Epidermal melanocyte (primary cell): ENCODE measurements around the gene IL4.

ENCODE experiments used
- DNase-seq: peaks from one replicate; pipeline ENCODE4 v3.0.0; 2011; ENCODE audit warnings: low spot score; ENCODE audit not compliant: insufficient read length

Gene IL4

DNA sequence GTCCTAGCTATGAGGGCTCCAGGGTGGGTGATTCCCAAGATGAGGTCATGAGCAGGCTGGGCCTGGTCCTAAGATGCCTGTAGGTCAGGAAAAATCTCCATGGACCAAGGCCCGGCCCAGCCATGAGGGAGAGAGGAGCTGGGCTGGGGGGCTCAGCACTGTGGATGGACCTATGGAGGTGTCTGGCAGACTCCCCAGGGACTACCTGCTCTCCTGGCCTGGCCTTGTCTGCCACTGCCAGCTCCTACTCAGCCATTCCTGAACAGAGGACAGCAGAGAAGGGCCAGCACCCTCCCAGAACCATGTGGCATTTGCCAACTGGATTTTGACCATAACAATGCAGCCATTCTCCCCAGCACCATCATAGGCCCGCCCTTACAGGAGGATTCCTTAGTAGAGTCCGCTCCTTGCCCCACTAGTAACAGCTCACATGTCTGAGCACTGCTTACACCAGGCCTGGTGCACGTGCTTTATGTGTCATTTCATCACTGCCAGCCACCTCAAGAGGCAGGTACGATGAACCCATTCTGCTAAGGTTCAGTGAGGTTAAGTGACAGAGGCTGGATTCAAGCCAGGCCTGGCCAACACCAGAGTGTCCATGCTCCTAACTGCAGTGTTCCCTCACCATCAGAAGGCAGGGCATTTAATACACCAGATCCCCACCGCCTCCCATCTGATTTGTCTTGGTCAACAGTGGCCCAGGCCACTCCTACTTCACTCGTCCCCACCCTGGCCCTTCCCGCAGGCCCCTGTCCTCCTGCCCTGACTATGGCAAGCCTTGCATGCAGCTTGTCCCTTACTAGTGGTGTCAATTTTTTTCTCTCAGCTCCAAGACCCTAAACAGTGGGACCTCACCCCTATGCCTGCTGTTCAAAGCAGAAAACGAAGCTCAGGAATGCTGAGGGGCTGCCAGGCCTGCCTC is 15.1 kb upstream of the IL4 start:
- DNase-seq = no peak

DNA sequence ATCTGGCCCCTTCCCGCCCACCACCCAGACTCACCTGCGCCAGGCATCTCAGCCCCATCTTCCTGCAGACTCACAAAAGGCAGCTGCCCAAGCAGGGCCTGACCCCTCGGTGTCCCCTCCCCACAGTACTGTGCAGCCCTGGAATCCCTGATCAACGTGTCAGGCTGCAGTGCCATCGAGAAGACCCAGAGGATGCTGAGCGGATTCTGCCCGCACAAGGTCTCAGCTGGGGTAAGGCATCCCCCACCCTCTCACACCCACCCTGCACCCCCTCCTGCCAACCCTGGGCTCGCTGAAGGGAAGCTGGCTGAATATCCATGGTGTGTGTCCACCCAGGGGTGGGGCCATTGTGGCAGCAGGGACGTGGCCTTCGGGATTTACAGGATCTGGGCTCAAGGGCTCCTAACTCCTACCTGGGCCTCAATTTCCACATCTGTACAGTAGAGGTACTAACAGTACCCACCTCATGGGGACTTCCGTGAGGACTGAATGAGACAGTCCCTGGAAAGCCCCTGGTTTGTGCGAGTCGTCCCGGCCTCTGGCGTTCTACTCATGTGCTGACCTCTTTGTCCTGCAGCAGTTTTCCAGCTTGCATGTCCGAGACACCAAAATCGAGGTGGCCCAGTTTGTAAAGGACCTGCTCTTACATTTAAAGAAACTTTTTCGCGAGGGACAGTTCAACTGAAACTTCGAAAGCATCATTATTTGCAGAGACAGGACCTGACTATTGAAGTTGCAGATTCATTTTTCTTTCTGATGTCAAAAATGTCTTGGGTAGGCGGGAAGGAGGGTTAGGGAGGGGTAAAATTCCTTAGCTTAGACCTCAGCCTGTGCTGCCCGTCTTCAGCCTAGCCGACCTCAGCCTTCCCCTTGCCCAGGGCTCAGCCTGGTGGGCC is 13.9 kb upstream of the IL4 start:
- DNase-seq = no peak

DNA sequence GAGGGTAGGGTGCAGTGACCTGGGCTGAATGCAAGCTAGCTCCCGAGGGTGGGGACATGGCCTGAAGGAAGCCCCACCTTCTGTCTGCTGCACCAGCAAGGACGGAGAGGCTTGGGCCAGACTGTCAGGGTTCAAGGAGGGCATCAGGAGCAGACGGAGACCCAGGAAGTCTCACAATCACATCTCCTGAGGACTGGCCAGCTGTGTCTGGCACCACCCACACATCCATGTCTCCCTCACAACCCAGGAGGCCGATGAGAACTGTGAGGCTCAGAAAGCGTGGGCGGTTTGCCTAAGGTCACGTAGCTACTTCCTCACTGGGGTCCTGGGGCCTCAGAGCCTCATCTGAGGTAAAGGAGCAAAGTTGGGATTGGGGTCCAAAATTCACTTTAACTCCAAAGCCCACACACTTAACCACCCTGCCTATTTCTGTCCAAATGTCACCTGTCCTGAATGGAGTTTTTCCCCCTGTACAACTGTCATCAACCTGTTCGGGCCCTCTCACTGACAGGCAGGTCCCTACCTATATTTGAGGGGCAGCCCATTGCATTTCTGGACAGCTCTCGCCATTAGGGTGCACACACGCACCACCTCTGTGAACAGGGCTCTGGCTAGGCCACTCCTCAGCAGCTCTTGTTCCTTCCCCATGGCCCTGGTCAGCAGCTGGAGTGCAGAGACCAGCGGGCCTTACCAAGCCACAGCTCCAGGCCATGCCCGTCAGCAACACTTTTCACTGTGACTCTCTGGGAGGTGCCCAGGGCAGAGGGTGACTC is 12.4 kb upstream of the IL4 start:
- DNase-seq = no peak

DNA sequence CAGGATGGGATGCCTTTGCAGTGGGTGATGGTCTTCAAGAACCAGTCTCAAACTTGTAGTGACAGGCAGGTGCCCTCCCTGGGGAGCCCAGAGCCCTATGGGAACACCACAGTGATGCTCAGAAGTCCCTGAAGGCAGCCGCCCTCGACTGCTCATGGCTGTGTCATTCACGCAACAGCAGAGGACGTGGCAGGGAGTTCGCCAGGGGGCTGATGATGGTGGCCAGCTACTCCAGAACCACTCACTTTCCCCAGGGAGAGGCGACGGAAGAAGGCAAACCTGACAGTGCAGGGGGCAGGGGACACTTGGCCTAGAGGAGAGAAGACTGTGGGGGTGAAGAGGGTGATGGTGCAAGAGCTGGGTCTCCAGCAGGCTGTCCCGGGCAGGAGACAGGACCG is 11.8 kb upstream of the IL4 start:
- no peak for DNase-seq

DNA sequence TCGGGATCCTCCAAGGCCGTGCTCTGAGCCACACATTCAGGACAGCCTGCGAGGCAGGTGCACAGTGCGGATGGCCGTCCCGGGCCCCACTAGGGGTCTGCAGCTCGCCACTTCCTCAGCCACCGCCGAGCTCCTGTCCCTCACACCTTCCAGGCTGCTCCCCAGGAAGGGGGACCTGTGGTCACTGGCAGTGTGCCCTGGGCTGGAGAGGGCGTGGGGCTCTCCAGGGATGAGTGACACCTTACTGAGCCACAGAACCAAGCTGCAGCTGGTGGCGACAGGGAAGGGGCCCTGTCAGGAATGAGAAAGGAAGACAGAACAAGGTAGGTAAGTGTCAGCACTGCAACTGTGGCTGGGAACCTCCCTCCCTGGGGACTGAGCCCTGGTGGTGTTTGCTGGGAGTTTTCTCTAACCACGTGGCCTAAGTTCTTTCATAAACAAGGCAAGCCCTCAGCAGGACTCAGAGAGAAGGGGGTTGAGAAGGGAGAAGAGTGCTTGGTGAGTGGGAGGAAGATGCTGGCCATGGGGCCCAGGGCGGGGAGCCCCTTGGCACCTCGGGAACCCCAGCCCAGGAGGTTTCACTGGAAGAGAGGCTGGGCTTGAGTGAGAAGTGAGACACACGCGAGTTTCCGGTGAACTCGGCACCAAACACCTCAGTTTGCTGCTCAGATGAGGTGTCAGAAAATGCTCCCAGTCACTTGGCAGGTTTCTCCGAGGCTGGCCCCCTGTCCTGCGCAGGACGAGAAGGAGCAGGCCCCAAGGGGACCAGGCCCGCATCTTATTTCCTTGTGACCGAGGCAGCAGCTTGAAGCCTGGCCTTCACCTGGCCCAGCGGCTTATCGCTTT is 10.6 kb upstream of the IL4 start:
- DNase-seq = no peak

DNA sequence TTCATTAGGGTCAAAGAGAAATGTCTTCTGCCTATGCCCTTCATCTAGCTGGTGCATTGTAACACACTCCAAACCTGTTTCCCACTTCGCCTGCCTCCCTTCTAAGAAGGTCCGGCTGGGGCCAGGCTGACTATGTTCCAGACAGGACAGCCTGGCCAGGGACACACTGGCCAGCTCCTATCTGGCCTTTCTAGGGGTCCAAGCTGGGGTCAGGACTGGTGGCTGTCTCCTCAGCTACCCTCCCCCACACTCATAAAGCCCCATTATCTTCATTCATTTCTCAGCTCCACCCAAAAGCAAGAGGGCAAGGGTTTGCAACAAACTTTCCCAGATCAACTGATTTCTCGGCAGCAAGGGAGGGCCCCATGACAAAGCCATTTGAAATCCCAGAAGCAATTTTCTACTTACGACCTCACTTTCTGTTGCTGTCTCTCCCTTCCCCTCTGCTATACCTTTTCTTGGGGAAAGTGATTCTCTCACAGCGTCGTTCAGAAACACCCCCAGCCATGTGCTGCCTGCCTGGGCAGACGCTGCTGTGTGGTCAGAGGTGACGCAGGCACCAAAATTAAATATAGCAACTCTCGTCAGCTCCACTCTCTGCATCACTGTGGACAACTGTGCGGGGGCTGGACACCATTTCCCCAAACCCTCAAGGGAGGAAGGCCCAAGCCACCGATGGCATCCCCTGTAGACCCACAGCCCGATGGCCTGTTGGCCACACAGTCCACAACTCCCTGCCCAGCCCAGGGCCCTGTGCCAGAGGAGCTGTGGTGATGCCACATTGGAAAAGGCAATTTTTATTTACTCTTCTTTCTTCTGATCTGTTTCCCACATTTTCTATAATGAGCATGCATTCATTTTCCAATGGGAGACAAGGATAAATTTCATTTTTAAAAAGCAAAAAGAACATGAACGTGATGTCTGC is 9.8 kb upstream of the IL4 start:
- no peak for DNase-seq

DNA sequence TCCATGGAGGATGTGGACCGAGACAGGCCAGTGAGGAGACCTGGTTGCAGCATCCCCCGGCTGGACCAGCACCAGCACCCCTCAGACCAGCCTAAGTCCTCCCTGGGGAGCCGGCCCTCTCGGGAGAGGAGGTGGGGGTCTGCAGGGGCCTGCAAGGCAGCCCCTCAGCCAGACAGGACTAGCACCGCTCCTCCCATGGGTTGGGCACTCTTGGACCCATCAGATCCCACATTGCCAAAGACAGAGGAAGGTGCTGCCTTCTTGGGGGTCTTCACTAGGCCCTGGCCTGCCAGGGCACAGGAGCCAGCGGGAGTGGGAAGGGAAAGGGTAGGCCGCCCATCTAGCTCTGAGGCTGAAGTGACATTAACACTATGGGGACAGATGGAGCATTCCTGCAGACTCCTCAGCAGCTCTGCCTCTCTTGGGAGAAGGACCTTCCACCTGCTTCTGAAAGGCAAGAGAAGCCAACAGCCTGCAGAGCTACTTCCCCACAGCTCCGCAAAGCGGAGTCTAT is 9.0 kb upstream of the IL4 start:
- no peak for DNase-seq

DNA sequence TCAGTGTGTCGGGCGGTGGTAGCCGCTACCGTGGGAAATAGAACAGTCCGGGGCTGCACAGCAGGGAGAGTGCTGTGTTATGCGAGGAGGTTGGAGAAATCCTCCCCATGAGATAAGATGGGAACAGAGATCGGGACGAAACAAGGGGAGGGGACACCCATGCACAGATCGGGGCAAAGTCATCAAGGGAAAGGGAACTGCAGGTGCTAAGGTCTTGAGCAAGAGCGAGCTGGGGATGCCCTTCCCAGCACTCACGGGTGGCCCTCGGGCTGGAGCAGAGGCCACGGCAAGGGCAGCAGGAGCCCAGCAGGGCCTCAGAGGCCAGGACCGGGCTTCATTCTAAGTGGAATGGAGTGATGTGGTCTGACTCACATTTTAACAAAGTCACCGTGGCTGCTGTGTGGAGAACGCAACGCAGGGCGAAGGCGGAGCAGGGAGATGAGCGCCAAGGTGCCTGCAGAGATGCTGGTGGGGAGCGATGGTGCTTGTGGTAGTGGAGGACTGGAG is 8.2 kb upstream of the IL4 start:
- no peak for DNase-seq

DNA sequence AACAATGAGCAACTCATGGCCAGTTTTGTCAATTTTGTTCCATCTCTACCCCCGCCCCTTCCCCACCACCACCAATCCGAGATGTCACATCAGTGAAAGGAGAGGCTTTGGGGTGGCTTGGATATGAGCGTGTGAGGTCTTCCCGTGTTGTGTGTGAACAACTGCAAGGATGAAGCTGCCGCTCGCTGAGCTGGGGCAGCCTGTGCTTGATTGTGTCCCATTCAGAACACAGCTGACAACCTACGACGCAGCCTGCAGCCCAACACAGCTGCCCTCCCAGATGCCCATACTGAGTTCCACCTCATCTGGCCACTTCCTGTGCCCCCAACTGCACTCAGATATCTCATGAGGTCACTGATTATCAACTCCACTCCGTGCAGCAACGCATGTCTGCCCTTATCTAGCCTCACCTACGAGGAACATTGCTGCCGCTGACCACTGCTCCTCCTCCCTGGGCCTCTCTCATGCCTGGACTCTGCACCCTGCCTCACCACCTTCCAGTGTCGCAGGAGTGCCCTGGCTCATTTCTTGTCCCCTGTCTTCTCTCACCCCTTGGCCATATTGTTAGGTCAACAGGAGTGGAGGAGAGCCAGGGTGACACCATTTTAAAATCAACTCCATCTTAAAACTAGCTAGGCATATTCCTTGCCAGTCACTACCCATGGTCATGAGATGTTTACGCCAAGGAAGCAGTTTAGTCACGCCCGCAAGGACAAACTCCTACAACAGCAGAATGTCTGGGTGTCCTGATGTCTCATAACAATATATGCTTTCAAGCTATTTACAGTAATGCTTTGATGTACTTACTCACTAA is 7.3 kb upstream of the IL4 start:
- DNase-seq = no peak

DNA sequence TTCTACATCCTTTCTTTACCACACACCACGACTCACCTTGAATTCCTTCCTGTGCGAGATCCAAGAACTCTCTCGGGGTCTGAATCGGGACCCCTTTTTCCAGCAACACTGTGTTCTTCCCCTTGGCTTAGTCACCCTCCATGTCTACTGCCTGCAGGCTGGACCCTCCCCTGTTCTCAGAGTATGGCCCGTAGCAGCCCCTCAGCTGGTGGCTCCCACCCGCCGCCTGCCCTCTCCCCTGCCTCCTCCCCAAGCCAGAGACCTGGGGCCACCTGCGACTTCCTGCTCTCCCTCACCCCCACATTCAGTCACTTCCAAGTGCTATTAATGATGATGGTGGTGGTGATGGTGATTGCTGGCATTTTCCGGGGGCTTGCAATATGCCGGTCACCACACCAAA is 6.5 kb upstream of the IL4 start:
- DNase-seq = no peak

DNA sequence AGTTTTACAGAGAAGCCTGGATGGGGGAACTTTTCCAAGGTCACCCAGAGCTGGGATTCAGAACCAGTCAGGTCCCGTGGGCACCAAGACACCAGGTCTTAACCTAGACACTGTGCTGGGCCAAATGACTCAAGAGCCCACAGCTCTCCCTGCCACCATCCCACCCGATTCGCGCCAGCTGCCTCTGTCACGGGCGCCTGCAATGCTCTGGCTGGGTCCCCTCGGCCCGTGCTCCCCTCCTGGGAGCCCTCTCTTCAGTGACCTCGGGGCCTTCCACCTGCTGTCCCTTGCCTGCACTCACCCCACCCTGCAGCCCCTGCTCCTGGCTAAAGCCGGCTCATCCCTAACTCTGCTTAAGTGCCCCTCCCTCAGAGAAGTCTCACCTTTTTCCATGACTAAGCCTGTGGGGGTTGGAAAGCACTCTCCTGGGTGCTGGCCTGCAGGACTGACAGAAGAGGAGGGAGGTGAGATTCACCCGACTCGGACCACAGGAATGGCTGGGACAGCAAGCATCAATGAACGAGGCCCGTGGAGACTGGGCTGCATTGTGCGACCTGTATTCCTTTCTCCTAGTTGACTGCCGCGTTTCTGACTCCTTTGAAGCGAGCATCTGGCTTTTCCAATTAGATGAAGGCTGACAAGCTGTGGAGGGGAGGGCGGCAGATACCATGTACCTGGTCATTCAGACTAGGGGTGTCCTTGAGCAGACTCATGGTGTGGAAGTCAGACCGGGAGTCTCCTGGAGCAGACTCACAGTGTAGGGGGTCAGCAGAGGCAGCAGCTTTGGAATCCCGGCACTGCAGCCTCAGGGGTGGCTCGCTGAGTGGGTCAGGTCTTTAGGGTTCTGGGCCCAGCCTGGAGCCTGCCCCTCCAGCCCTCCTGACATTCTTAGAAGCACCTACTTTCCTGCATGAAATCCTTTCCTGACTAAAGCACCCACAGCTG is 5.8 kb upstream of the IL4 start:
- DNase-seq = no peak

DNA sequence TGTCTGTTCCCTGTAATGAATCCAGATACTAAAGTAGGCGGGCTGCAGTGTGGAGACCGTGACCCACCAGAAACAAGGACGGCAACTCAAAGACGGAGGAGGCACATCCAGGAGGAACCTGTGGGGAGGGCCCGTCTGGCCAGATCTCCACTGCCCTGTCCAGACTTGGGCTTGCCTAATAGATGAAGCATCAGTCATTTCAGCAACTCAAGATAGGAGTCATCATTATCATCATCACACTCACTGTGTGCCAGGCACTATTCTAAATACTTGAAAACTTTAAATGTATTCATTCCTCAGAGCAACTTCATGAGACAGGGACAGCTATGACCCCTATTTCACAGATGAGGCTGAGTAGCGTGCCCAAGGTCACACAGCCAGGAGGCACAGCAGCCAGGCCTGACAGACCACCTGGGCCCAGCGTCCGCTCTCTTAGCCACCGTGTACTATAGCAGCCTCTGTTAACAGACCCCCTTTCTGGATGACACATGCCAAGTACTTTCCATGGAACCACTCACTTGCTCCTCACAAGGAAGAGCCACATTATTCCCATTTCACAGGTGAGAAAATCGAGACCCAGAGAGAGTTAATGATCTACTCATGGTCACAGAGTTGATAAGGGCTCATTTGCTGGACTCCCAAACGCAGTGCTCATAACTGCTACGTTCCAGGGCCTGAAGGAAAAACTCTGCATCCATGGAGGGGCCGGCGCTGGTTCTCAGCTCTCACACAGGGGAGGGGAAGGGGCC is 4.9 kb upstream of the IL4 start:
- no peak for DNase-seq

DNA sequence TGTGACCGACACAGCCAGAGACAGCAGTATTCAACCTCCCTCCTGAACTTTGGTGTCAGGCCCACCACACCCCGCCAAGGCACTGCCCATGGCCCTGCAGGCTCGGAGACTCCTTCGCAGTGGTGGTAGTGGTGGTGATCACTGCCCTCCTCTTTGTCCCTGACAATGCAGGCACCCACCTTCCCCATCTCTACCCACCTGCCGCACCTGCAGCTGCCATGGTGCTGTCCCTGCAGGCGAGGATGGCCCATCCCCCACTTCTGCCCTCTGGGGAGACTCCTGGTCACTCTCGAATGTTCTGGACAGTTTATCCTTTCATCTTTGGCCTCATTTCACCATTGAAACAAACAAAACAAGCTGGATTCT is 4.4 kb upstream of the IL4 start:
- no peak for DNase-seq

DNA sequence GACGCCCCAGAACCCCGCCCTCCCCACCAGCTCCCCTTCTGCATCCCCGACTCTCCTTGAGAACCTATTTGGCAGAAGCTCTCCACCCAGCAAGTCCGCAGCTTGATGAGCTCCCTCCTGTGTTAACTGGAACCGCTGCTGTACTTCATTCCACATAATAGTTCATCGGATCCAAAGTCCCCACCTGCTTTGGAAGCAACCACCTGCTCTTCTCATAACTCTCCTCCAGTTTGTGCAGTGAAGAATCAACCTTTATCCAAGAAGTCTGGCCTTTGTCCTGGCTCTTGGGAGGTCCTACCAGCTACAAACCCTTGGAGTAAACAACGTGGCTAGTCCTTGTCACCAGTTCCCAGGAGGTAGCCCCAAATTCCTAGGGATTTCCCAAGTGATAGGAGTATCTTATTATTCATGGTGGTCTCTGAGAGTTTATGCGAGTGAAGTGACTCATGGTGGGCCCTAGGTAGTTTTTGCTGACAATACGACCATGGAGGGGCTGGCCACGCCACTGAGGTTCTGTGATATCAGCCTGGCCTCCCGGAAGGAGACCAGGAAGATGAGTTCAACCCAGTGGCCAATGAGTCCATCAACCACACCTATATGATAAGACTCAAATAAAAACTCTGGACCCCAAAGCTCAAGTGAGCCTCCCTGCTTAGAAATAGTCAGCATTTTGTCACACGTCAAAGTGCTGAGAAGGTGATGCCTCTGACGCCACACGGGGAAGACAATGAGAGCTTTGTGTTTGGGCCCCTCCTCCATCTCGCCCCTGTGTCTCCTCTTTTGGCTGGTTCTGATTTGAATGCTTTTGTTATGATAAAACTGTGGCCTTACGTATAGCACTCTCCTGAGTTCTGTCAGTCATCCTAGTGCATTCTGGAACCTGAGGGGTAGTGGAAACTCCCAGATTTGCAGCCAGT is 3.6 kb upstream of the IL4 start:
- DNase-seq = no peak

DNA sequence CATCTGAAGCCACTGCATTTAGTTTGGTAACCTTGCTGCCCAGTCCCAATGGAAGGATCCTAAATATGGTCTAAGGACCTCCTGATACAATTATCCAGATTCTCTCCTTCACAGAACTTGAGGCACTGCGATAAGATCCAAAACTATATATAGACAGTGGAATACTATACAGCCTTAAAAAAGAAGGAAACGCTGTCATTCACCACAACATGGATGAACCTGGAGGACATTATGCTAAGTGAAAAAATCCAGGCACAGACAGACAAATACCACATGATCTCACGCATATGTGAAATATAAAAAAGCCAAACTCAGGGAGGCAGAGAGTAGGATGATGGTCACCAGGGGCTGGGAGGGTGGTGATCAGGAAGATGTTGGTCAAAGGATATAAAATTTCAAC is 2.8 kb upstream of the IL4 start:
- DNase-seq = no peak

DNA sequence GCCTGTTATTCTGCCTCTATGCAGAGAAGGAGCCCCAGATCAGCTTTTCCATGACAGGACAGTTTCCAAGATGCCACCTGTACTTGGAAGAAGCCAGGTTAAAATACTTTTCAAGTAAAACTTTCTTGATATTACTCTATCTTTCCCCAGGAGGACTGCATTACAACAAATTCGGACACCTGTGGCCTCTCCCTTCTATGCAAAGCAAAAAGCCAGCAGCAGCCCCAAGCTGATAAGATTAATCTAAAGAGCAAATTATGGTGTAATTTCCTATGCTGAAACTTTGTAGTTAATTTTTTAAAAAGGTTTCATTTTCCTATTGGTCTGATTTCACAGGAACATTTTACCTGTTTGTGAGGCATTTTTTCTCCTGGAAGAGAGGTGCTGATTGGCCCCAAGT is 301 bp upstream of the IL4 start:
- no peak for DNase-seq
